IMR-90 (cell line): ENCODE results near the gene PITPNM3.

Experiments
- CTCF ChIP-seq: conservative IDR thresholded peaks from 2 replicates; pipeline ENCODE4 v1.5.1; 2012; ENCODE audit warnings: mild to moderate bottlenecking, low read depth, low read length, improper control_type of control experiment
- MXI1 ChIP-seq: IDR thresholded peaks from 2 replicates; pipeline ENCODE4 v1.6.1; 2012; ENCODE audit warnings: low read depth, mild to moderate bottlenecking, low read length, moderate library complexity, borderline replicate concordance

DNA sequence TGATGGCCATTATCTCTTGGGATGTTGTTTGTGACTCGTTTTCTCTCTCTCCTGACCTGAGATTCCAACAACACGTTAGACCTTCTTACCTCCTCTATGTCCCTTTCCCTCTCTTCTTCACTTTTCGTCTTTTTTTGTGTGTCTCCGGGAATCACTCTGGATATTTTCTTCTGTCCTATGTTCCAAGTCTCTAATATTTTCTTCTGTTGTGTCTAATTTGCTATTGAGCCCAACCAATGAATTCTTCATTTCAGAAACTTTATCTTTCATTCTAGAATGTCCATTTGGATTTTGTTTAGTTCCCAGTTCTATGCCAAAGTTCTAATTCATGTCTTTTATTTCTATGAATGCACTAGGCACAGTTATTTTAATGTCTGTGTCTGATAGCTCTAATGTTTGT, 27.1 kb upstream of the PITPNM3 start:
- TF ChIP-seq MXI1 (no peak), CTCF (no peak)
